PC-3 (cell line): ENCODE results near the gene TUBG2. TPM values are rescaled to one million over a fixed set of nuclear protein-coding genes. Genes with fewer than 3 reads are reported as not detected.
A peak's percentile ranks its signal among the peaks of the same experiment; 100 is the strongest.
"Not testable (repeated sequence)": the region's sequence is repeated elsewhere in the genome, so short reads cannot be mapped to it uniquely, and the experiment has no call there.

Experiments
- ATAC-seq: fragments of 200-7000 bp; cut with Tn5 transposase; 2 replicates; pipeline ENCODE4 v1.9.1; 2020; ENCODE audit warnings: mild to moderate bottlenecking, moderate library complexity
- BruUV-seq: library from RNA; stranded (reverse); fragments of 400-500 nt; replicated peaks from 2 replicates; lab custom pipeline; 2021; lab: Mats Ljungman, UMichigan
- CTCF ChIA-PET: fragments of 300-600 bp; sonication (Branson Sonifier 250); formaldehyde crosslinking; loops from one replicate; lab custom pipeline; 2022; ENCODE audit warnings: antibody characterized with exemption; lab: Charles Lee
- POLR2A ChIA-PET: fragments of 300-600 bp; sonication (Branson Sonifier 250); formaldehyde crosslinking; loops from one replicate; lab custom pipeline; 2022; ENCODE audit warnings: antibody characterized with exemption; ENCODE audit not compliant: unreplicated experiment; lab: Charles Lee
- DNase-seq: peaks from one replicate; pipeline ENCODE4 v3.0.0-alpha.2; 2015
- H2AFZ ChIP-seq: fragments of 300-600 bp; sonication (generic); 2 replicates; pipeline ENCODE4 v1.6.0; 2016; ENCODE audit warnings: antibody characterized with exemption, low read length
- H3F3A ChIP-seq: fragments of 300-600 bp; sonication (generic); one replicate; pipeline ENCODE4 v1.6.0; 2017; ENCODE audit warnings: antibody characterized with exemption, low read length, control low read depth, mild to moderate bottlenecking; ENCODE audit not compliant: unreplicated experiment
- H3K27ac ChIP-seq: fragments of 300-600 bp; sonication (generic); 2 replicates; pipeline ENCODE4 v1.5.1; 2016; ENCODE audit warnings: mild to moderate bottlenecking, low read length
- H3K27me3 ChIP-seq: fragments of 300-600 bp; sonication (generic); 2 replicates; pipeline ENCODE4 v1.6.1; 2016; ENCODE audit warnings: low read length, mixed read lengths
- H3K36me3 ChIP-seq: fragments of 300-600 bp; sonication (generic); 2 replicates; pipeline ENCODE4 v1.6.1; 2016; ENCODE audit warnings: low read depth, mixed run types, low read length, mixed read lengths
- H3K4me1 ChIP-seq: fragments of 300-600 bp; sonication (generic); 2 replicates; pipeline ENCODE4 v1.5.1; 2016; ENCODE audit warnings: low read length; ENCODE audit not compliant: insufficient read depth
- H3K4me2 ChIP-seq: fragments of 300-600 bp; sonication (generic); 2 replicates; pipeline ENCODE4 v1.6.0; 2016; ENCODE audit warnings: low read length
- H3K4me3 ChIP-seq: fragments of 300-600 bp; sonication (generic); 2 replicates; pipeline ENCODE4 v1.5.1; 2016; ENCODE audit warnings: mild to moderate bottlenecking, low read length, mixed read lengths
- H3K79me2 ChIP-seq: fragments of 300-600 bp; sonication (generic); 2 replicates; pipeline ENCODE4 v1.6.1; 2017; ENCODE audit warnings: low read length, mixed read lengths
- H3K9ac ChIP-seq: fragments of 300-600 bp; sonication (generic); 2 replicates; pipeline ENCODE4 v1.6.0; 2016; ENCODE audit warnings: mild to moderate bottlenecking, low read length
- H3K9me2 ChIP-seq: fragments of 300-600 bp; sonication (generic); replicated peaks from 2 replicates; pipeline ENCODE4 v1.6.1; 2016; ENCODE audit warnings: mixed run types, low read length, mixed read lengths
- H3K9me3 ChIP-seq: fragments of 300-600 bp; sonication (generic); 2 replicates; pipeline ENCODE4 v1.6.1; 2016; ENCODE audit warnings: low read length, mixed read lengths
- H4K20me1 ChIP-seq: fragments of 300-600 bp; sonication (generic); 2 replicates; pipeline ENCODE4 v1.6.1; 2016; ENCODE audit warnings: low read length, mixed read lengths
- CTCF ChIP-seq: fragments of 300-600 bp; sonication (generic); conservative IDR thresholded peaks from 2 replicates; pipeline ENCODE4 v1.5.1; 2017; ENCODE audit warnings: antibody characterized with exemption, low read depth, mild to moderate bottlenecking, low read length
- EZH2 ChIP-seq: fragments of 300-600 bp; sonication (generic); IDR thresholded peaks from one replicate; pipeline ENCODE4 v1.6.1; 2017; ENCODE audit warnings: antibody characterized with exemption, mild to moderate bottlenecking, low read length; ENCODE audit not compliant: unreplicated experiment
- EZH2phosphoT487 ChIP-seq: fragments of 300-600 bp; sonication (generic); IDR thresholded peaks from 2 replicates; pipeline ENCODE4 v1.6.1; 2018; ENCODE audit warnings: mild to moderate bottlenecking, antibody characterized with exemption, low read length, borderline replicate concordance
- intact Hi-C: fragments of 100-400 bp; cut with micrococcal nuclease; formaldehyde crosslinking; loops from 2 replicates; pipeline ENCODE4 v1.9.0; 2023
- total RNA-seq: library from RNA; depleted of rRNA; stranded (reverse); fragments of >200 nt; gene quantifications from 2 replicates; pipeline ENCODE4 v1.2.3, GENCODE V29; 2014

TUBG2 gene
- total RNA-seq, 1 experiment from 2014 or later: 7.1 TPM

DNA sequence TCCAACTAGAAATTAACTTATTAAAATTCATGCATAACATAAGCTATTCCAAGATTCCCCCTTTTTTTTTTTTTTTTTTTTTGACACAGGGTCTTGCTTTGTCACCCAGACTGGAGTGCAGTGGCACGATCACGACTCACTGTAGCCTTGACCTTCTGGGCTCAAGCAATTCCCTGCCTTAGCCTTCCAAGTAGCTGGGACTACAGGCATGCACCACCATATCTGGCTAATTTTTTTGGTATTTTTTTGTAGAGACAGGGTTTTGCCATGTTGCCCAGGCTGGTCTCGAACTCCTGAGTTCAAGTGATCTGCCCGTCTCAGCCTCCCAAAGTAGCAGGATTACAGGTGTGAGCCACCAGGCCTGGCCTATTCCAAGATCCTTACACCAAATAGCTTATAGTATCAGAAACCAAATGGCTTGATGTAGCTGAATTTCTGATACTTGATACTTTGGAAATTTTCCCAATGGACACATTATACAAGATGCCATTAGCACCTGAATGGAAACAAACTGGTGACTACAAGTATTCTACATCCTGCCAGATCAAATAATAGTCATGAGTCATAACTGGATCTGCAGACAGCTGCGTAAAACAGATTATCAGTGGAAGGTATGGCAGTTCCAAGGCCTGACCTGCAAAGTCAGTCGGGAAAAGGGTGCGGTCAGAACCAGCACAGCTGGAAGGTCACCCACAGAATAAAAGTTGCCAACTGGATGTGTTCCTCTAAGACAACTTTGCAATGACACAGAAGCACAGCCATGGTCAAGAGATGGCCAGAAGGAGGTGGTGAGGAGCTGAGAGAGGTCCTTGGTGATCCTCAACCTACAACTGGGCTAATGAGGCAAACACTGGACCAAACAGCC, 35.1 kb upstream of the TUBG2 start:
- Histone ChIP-seq H3K27ac (peak overlapping the region; percentile 28), H3K4me2 (0 out of 2 replicates have a peak overlapping the region, but pooled peaks have one; percentile 4), H3K36me3 (no peaks in the 10 kb centered on the region), H3K9me2 (no peaks in the 10 kb centered on the region), H3K9me3 (no peaks in the 10 kb centered on the region), H3F3A (no peaks in the 10 kb centered on the region), H3K4me3 (no peak overlapping the region), H3K4me1 (peaks cover 12% of the 10 kb centered on the region), H3K9ac (no peak overlapping the region), H3K27me3 (no peaks in the 10 kb centered on the region), H2AFZ (no peak overlapping the region), H4K20me1 (no peaks in the 10 kb centered on the region), H3K79me2 (no peaks in the 10 kb centered on the region)
- BruUV-seq: no TSS peak
- ChIA-PET POLR2A (interaction anchor here (1.0 kb wide), 2 partner anchors 15 to 37 kb away, joined by 4 to 5 read pairs; partner anchors contain the start of genes RETREG3 and TUBG1), CTCF (interaction anchor here (1.0 to 1.3 kb wide), 2 partner anchors 15 to 59 kb away, joined by 4 to 5 read pairs; partner anchors contain the start of genes RETREG3 and TUBG1)
- intact Hi-C loops: loop anchor here (2.0 kb wide), 2 partner anchors 37 to 55 kb away; no protein-coding TSS in a partner anchor
- TF ChIP-seq CTCF (peak; percentile 24; the same call in 1 of the 2 replicates), EZH2phosphoT487 (no peak), EZH2 (no peak)
- ATAC-seq (peak; percentile 98), DNase-seq (peak; percentile 91)

- CTCF ChIA-PET, H2AFZ ChIP-seq, intact Hi-C loops, BruUV-seq, H3K4me2 ChIP-seq, H3K36me3 ChIP-seq, DNase-seq, H3K9me3 ChIP-seq, H4K20me1 ChIP-seq, H3K9ac ChIP-seq, ATAC-seq, H3K4me3 ChIP-seq, H3F3A ChIP-seq, POLR2A ChIA-PET, H3K79me2 ChIP-seq, H3K9me2 ChIP-seq, H3K27me3 ChIP-seq, H3K27ac ChIP-seq: not testable (repeated sequence)
- peaks cover 12% of the 10 kb centered on the region for H3K4me1 ChIP-seq
Observed at GRCh38 chr17:42627032-42627764, 31.9 kb upstream of the TUBG2 start.

- Histone ChIP-seq H3K79me2 (no peaks in the 10 kb centered on the region), H3K9me3 (no peaks in the 10 kb centered on the region), H4K20me1 (no peaks in the 10 kb centered on the region), H3K4me1 (peaks cover 2% of the 10 kb centered on the region; the same call in 1 of the 2 replicates), H2AFZ (no peak overlapping the region), H3K9ac (no peak overlapping the region), H3K9me2 (no peaks in the 10 kb centered on the region), H3K27ac (no peak overlapping the region), H3K4me2 (no peak overlapping the region), H3F3A (no peaks in the 10 kb centered on the region), H3K27me3 (no peaks in the 10 kb centered on the region), H3K4me3 (no peak overlapping the region), H3K36me3 (no peaks in the 10 kb centered on the region)
- intact Hi-C loops: no loop called here
- POLR2A ChIA-PET: no interaction called here
- ATAC-seq (no peak), DNase-seq (no peak)
- CTCF ChIA-PET: no interaction called here
- TF ChIP-seq EZH2phosphoT487: no peak
- no peak for TF ChIP-seq EZH2
- TF ChIP-seq CTCF: no peak
- no TSS peak for BruUV-seq
Observed at GRCh38 chr17:42629411-42630009, 29.6 kb upstream of the TUBG2 start.
